ENCODE measurements around the gene ELAVL2.

Gene ELAVL2
- long read RNA-seq, result 0 reads

- Histone ChIP-seq H3K4me3 (replicated peaks; ENCODE audit: insufficient read depth, low read length) (no peak within 1 kb of the TSS), H3K27me3 (ENCODE audit: insufficient read depth, poor library complexity, severe bottlenecking) (peaks cover 4% of the 10 kb centered on the region), H3K27ac (replicated peaks) (no peak within 1 kb of the TSS)
- no peak for DNase-seq (ENCODE audit: low read depth in 1 of 2, low spot score in 1 of 2)
- no peak for TF ChIP-seq CTCF (IDR thresholded peaks at IDR 0.05; ENCODE audit: insufficient read depth, low read length)
- TF ChIP-seq POLR2AphosphoS5 (IDR thresholded peaks at IDR 0.05; ENCODE audit: low read depth), result no peak
- TF ChIP-seq GABPA (IDR thresholded peaks at IDR 0.05; ENCODE audit: low read depth), result no peak
- no peak for TF ChIP-seq SPI1 (IDR thresholded peaks at IDR 0.05; ENCODE audit: borderline replicate concordance, low read depth)
- TF ChIP-seq REST (IDR thresholded peaks at IDR 0.05; ENCODE audit: insufficient replicate concordance, low read depth), result no peak
Measured at GRCh38 chr9:23826120-23826629, at the start of gene ELAVL2. TSS of gene ELAVL2 (minus strand) at chr9:23826240. CDS start at chr9:23762234, 64,006 bp downstream.

- no peak for TF ChIP-seq GABPA (IDR thresholded peaks at IDR 0.05; ENCODE audit: low read depth)
- TF ChIP-seq REST (IDR thresholded peaks at IDR 0.05; ENCODE audit: insufficient replicate concordance, low read depth), result no peak
- no peak for TF ChIP-seq CTCF (IDR thresholded peaks at IDR 0.05; ENCODE audit: insufficient read depth, low read length)
- TF ChIP-seq POLR2AphosphoS5 (IDR thresholded peaks at IDR 0.05; ENCODE audit: low read depth), result no peak
- TF ChIP-seq SPI1 (IDR thresholded peaks at IDR 0.05; ENCODE audit: borderline replicate concordance, low read depth), result no peak
- H3K27me3 ChIP-seq (ENCODE audit: insufficient read depth, poor library complexity, severe bottlenecking), result no peaks in the 10 kb centered on the region
- H3K27ac ChIP-seq (replicated peaks), result no peak overlapping the region
- no peak overlapping the region for H3K4me3 ChIP-seq (replicated peaks; ENCODE audit: insufficient read depth, low read length)
- DNase-seq (ENCODE audit: low read depth in 1 of 2, low spot score in 1 of 2), result no peak
Measured at GRCh38 chr9:23858234-23858633, 32.2 kb upstream of the ELAVL2 start.

GRCh38 chr9:23855873-23856604 is 30.0 kb upstream of the ELAVL2 start:
- no peak for DNase-seq (ENCODE audit: low read depth in 1 of 2, low spot score in 1 of 2)
- no peak overlapping the region for H3K27ac ChIP-seq (replicated peaks)

More at GRCh38 chr9:23855873-23856604, 30.0 kb upstream of the ELAVL2 start:
- Histone ChIP-seq H3K27me3 (ENCODE audit: insufficient read depth, poor library complexity, severe bottlenecking) (no peaks in the 10 kb centered on the region), H3K4me3 (replicated peaks; ENCODE audit: insufficient read depth, low read length) (no peak overlapping the region)
- TF ChIP-seq CTCF (IDR thresholded peaks at IDR 0.05; ENCODE audit: insufficient read depth, low read length), result no peak
- TF ChIP-seq SPI1 (IDR thresholded peaks at IDR 0.05; ENCODE audit: borderline replicate concordance, low read depth), result no peak
- TF ChIP-seq GABPA (IDR thresholded peaks at IDR 0.05; ENCODE audit: low read depth), result no peak
- no peak for TF ChIP-seq POLR2AphosphoS5 (IDR thresholded peaks at IDR 0.05; ENCODE audit: low read depth)
- no peak for TF ChIP-seq REST (IDR thresholded peaks at IDR 0.05; ENCODE audit: insufficient replicate concordance, low read depth)

Measured in HL-60 (cell line).